ENCODE measurements around the gene PHF21A. TPM values are rescaled to one million over a fixed set of nuclear protein-coding genes. Genes with fewer than 3 reads are reported as not detected.
"Not testable (repeated sequence)": the region's sequence is repeated elsewhere in the genome, so short reads cannot be mapped to it uniquely, and the experiment has no call there.

Gene PHF21A
- total RNA-seq, 1 experiment from 2014 or later = 8.2 TPM

- Histone ChIP-seq H3F3A (ENCODE audit: low read length, unreplicated experiment) (no peaks in the 10 kb centered on the region), H2AFZ (ENCODE audit: low read length) (no peak overlapping the region), H3K27me3 (ENCODE audit: low read length) (no peaks in the 10 kb centered on the region), H3K9ac (ENCODE audit: low read length) (no peak overlapping the region), H3K36me3 (ENCODE audit: low read depth, low read length) (no peaks in the 10 kb centered on the region), H4K20me1 (ENCODE audit: low read length) (no peaks in the 10 kb centered on the region), H3K27ac (ENCODE audit: low read length) (no peak overlapping the region), H3K9me2 (replicated peaks; ENCODE audit: low read length) (no peaks in the 10 kb centered on the region), H3K4me3 (ENCODE audit: low read length) (no peak overlapping the region), H3K9me3 (ENCODE audit: low read length) (no peaks in the 10 kb centered on the region), H3K4me1 (ENCODE audit: insufficient read depth, low read length) (0 out of 2 replicates have a peak, but pooled peaks cover 3% of the 10 kb centered on the region), H3K79me2 (ENCODE audit: low read length) (no peaks in the 10 kb centered on the region), H3K4me2 (ENCODE audit: low read length) (no peak overlapping the region)
- BruUV-seq (replicated peaks) = no TSS peak
- CTCF ChIA-PET = interaction anchor here (0.6 kb wide), 1 partner anchor 24 kb away, joined by 3 read pairs; no protein-coding TSS in a partner anchor
- TF ChIP-seq CTCF (conservative IDR thresholded peaks at IDR 0.05; ENCODE audit: low read depth, low read length) (no peak), EZH2 (IDR thresholded peaks at IDR 0.05; ENCODE audit: low read length, unreplicated experiment) (no peak), EZH2phosphoT487 (IDR thresholded peaks at IDR 0.05; ENCODE audit: borderline replicate concordance, low read length) (no peak)
- POLR2A ChIA-PET (ENCODE audit: unreplicated experiment) = no interaction called here
- ATAC-seq (peak; percentile 80), DNase-seq (peak; percentile 51)
- intact Hi-C loops (cut with micrococcal nuclease) = no loop called here
Observed at GRCh38 chr11:46015941-46016340, 105.3 kb downstream of the PHF21A start.

GRCh38 chr11:46014168-46014567 lies 107.1 kb downstream of the PHF21A start:
- intact Hi-C loops (cut with micrococcal nuclease); H3K9me2 ChIP-seq (replicated peaks; ENCODE audit: low read length); POLR2A ChIA-PET (ENCODE audit: unreplicated experiment); H3K4me1 ChIP-seq (ENCODE audit: insufficient read depth, low read length); DNase-seq; H3K36me3 ChIP-seq (ENCODE audit: low read depth, low read length); CTCF ChIA-PET; BruUV-seq (replicated peaks); H3K4me2 ChIP-seq (ENCODE audit: low read length); H2AFZ ChIP-seq (ENCODE audit: low read length); H4K20me1 ChIP-seq (ENCODE audit: low read length); H3K9me3 ChIP-seq (ENCODE audit: low read length); H3K27me3 ChIP-seq (ENCODE audit: low read length); H3F3A ChIP-seq (ENCODE audit: low read length, unreplicated experiment); H3K9ac ChIP-seq (ENCODE audit: low read length); H3K79me2 ChIP-seq (ENCODE audit: low read length); H3K4me3 ChIP-seq (ENCODE audit: low read length); H3K27ac ChIP-seq (ENCODE audit: low read length); ATAC-seq: not testable (repeated sequence)

GRCh38 chr11:46012185-46012584 lies 109.1 kb downstream of the PHF21A start:
- Histone ChIP-seq H3K9me3 (ENCODE audit: low read length) (no peaks in the 10 kb centered on the region), H3K4me3 (ENCODE audit: low read length) (no peak overlapping the region), H3F3A (ENCODE audit: low read length, unreplicated experiment) (no peaks in the 10 kb centered on the region), H3K4me2 (ENCODE audit: low read length) (no peak overlapping the region), H3K79me2 (ENCODE audit: low read length) (no peaks in the 10 kb centered on the region), H2AFZ (ENCODE audit: low read length) (no peak overlapping the region), H3K27me3 (ENCODE audit: low read length) (no peaks in the 10 kb centered on the region), H4K20me1 (ENCODE audit: low read length) (no peaks in the 10 kb centered on the region), H3K36me3 (ENCODE audit: low read depth, low read length) (no peaks in the 10 kb centered on the region), H3K4me1 (ENCODE audit: insufficient read depth, low read length) (0 out of 2 replicates have a peak, but pooled peaks cover 3% of the 10 kb centered on the region), H3K9ac (ENCODE audit: low read length) (no peak overlapping the region), H3K27ac (ENCODE audit: low read length) (no peak overlapping the region), H3K9me2 (replicated peaks; ENCODE audit: low read length) (no peaks in the 10 kb centered on the region)
- TF ChIP-seq EZH2phosphoT487 (IDR thresholded peaks at IDR 0.05; ENCODE audit: borderline replicate concordance, low read length) (no peak), EZH2 (IDR thresholded peaks at IDR 0.05; ENCODE audit: low read length, unreplicated experiment) (no peak), CTCF (conservative IDR thresholded peaks at IDR 0.05; ENCODE audit: low read depth, low read length) (no peak)
- intact Hi-C loops (cut with micrococcal nuclease) = no loop called here
- BruUV-seq (replicated peaks) = no TSS peak
- ChIA-PET CTCF (no interaction called here), POLR2A (ENCODE audit: unreplicated experiment) (no interaction called here)
- DNase-seq (no peak), ATAC-seq (no peak)
